Spleen (tissue), 7 donors: ENCODE results near the gene MUSK.

Experiments
- POLR2A ChIP-seq, 3 donors: fragments of 450-650 bp; IDR thresholded peaks; one replicate each; pipeline ENCODE4 v1.5.1; 2017; ENCODE audit warnings: antibody characterized with exemption in 3 of 3, mild to moderate bottlenecking in 1 of 3
- TF ChIP-seq, protein P1 (sequence below), 11 experiments: fragments of 200-600 bp in 7 of 11; fragments of 450-650 bp in 4 of 11; sonication (generic) in 4 of 11; IDR thresholded peaks in 8 of 11; conservative IDR thresholded peaks in 3 of 11; 1 replicate in 7 of 11; 2 replicates in 4 of 11; pipeline versions ENCODE4 v1.4.0 to v1.8.0; 2016 to 2021; ENCODE audit warnings: antibody characterized with exemption in 11 of 11, inconsistent platforms in 4 of 11, mild to moderate bottlenecking in 1 of 11
- donor health status: DM: no; HTN: no; CAD: no; lungs with moderate emphysema.
- donor health status: DM: no; HTN: no; CAD: no.
- donor health status: DM: no; HTN: no; CAD: no.

DNA sequence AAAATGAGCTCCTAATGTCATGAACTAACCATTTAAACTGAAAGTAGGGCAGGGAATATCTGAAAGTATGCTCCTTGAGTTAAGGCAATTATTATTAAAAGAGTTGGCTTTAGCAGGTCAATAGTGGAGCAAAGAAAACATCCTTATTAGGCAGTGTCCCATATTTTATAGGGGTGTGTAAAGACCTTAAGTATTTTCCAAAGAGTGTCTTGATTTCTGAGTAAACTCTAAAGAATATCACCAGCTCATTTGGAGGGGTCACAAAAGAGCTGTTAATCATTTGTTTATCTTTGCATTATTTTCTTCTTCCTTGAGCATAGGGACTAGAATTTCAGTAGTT is 109.3 kb downstream of the MUSK start:
- TF ChIP-seq, protein P1, sequence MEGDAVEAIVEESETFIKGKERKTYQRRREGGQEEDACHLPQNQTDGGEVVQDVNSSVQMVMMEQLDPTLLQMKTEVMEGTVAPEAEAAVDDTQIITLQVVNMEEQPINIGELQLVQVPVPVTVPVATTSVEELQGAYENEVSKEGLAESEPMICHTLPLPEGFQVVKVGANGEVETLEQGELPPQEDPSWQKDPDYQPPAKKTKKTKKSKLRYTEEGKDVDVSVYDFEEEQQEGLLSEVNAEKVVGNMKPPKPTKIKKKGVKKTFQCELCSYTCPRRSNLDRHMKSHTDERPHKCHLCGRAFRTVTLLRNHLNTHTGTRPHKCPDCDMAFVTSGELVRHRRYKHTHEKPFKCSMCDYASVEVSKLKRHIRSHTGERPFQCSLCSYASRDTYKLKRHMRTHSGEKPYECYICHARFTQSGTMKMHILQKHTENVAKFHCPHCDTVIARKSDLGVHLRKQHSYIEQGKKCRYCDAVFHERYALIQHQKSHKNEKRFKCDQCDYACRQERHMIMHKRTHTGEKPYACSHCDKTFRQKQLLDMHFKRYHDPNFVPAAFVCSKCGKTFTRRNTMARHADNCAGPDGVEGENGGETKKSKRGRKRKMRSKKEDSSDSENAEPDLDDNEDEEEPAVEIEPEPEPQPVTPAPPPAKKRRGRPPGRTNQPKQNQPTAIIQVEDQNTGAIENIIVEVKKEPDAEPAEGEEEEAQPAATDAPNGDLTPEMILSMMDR (IDR thresholded peaks at IDR 0.05 in 8 of 11, conservative IDR thresholded peaks at IDR 0.05 in 3 of 11): no peak
- TF ChIP-seq POLR2A (IDR thresholded peaks at IDR 0.05): no peak
